NCI-H526 (cell line): Measurements from ENCODE around the gene RNF19B.
"Not testable (repeated sequence)": the region's sequence is repeated elsewhere in the genome, so short reads cannot be mapped to it uniquely, and the experiment has no call there.

ENCODE experiments used
- DNase-seq, 2 experiments: peaks; one replicate each; lab custom pipeline; 2025; lab: John Stamatoyannopoulos, UW

Gene RNF19B

DNA sequence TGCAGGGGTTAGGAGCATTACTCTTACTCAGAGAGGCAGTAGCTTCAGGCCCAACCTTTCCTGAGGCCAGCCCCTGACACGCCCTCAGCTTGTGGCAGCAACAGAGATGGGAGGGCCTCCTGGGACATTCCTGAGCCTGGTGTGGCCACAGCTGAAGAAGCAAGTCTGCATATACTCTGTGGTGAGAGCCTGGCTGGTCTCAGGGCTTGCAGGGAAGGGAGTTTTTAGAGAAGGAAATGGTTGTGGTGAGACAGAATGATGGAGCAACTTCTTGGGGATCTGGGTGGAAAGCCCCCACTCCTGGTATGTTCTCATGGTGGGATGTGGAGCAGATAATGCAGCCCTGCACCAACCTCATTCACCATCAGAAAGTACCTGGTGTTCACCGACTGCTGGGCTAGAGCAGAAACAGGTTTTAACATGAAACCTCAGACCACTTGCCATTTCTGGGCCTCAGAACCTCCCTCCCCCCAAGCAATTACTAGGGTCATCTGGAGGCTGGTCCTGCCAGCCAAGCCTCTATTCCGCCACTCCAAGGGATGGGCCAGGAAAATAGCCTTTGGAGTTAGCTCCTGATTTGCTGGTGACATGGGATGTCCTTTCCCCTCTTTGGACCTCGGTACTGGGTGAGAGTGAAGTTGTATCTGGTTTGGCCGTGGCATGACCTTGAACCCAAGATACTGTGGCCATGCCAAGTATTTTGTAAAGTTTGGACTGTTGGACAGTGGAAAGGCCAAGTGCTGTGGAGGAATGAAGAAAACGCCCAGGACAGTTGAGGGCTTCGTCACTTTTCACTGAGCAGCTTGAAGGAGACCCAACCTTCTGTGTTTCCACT is 28.1 kb upstream of the RNF19B start:
- peak; percentile 25 to 57 for DNase-seq

DNA sequence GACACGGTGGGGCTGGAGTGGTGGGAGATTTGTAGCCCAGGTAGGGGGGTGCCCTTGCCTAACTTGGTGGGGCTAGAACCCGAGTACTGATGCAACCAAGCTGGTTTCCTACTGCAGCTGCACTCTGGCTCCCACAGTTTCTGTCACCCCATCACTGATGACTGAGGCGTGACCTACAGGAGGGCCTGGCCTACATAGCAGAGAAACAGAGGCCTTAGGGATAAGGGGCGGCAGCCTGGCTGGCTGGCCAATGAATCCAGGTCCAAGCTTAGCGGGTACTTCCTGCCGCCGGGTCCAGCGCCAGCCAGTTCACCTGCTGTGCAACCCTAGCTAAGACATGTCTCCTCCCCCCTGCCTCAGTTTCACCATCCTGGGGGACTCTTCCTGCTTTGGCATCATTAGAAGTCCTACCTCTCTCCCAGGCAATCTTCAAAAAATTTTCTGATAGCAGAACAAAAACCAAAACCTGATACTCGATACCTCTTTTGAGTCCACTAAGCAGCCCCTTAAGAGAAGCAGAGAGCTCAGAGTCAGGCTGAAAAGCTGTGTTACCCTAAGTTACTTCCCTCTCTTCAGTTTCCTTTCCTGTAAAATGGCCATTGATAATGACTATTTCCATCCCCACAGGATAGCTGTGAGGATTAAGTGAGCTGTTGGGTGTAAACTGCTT is 27.3 kb upstream of the RNF19B start:
- no peak for DNase-seq

DNA sequence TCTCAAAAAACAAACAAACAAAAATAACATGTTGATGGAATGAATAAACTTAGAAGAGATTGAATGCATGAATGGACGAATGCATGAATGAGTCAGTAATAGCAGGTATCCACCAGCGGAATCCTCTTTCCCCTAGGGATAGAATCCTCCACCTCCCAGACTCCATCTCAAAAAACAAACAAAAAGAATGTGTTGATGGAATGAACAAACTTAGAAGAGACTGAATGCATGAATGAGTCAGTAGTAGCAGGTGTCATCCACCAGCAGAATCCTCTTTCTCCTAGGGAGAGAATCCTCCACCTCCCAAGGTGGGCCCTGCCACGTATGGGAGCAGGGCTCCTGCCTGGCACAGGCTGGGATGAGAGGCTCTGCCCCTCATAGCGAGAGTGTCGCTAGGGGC is 26.8 kb upstream of the RNF19B start:
- DNase-seq = no peak

DNA sequence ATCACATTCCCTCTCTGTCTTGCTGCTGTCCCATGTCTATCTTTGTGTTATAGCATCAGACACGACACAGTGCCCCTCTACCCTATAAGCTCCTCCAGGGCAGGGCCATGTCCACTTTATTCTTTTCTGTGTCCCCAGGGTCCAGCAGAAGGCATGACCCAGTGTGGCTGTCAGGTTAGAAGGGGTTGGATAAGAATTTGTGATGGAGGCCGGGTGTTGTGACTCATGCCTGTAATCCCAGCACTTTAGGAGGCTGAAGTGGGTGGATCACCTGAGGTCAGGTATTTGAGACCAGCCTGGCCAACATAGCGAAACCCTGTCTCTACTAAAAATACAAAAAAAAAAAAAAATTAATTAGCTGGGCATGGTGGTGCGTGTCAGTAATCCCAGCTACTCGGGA is 26.3 kb upstream of the RNF19B start:
- DNase-seq = no peak

DNA sequence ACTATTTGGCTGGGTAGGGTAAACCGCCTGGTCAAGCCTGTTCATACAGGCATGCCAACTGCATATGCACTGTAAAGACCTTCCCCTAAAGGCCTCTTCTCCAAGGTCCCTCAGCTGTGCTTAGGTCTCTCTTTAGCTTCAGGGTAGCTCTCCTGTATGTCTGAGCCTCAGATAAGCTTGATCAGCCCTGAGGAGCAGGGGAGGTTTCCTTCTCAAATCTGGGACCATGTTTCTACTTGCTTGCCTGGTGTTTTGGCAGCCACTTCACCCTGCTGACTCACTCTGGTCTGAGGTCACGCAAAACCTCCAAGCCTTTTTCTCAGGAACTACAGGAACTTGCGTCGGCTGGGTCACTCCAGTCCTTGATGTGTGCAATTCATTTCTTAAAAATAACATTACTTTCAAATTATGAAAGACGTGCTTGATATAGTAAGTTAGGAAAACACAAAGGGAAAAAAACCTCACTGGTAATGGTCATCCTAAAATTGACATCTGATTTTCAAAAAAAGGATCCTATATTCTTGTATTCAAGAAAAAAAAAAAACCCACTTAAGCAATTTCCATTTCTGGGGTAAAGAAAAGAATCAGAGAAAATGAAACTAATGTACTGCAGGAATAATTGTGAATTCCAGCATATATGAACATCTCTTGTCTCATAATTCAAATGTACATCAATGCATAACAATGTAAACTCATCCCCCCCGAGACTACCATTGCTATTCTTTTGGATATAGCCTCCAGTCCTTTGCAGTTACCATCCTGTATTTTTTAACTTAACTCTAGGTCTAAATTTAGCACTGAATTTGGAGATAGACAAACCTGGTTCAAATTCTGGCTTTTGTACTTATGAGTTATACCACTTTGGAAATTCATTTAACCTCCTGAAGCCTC is 24.8 kb upstream of the RNF19B start:
- DNase-seq = no peak

DNA sequence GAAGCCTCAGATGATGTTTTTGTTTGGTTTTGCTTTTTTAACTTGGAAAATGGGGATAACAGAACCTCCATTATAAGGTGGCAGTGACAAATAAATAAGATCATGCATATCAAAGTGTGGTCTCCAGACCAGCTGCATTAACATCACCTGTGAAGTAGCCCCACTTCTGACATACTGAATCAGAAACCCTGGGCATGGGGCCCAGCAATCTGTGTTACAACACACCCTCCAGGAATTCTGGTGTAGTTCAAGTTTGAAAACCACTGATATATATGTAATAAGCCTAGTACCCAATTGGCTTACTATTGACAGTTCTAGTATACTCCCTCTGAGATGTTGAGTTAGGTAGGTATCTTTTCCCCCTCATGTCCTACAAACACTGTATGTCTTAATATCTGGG is 24.1 kb upstream of the RNF19B start:
- DNase-seq = no peak

DNA sequence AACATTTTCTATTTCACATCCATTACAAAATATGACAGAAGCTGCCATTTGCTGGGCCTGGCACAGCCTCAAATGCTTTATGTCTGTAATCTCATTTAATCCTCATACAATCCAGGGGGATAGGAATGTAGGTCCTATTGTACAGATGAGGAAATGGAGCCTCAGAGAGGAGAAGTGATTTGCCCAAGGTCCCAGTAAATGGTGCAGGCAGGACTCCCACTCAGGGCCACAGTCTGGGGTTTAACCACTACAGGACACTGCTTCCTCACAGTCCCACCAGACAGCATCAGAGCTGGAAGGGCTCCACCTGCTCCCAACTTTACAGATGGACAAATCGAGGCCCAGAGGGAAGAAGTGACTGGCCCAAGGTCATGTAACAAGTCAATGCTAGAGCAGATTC is 20.6 kb upstream of the RNF19B start:
- DNase-seq = no peak

DNA sequence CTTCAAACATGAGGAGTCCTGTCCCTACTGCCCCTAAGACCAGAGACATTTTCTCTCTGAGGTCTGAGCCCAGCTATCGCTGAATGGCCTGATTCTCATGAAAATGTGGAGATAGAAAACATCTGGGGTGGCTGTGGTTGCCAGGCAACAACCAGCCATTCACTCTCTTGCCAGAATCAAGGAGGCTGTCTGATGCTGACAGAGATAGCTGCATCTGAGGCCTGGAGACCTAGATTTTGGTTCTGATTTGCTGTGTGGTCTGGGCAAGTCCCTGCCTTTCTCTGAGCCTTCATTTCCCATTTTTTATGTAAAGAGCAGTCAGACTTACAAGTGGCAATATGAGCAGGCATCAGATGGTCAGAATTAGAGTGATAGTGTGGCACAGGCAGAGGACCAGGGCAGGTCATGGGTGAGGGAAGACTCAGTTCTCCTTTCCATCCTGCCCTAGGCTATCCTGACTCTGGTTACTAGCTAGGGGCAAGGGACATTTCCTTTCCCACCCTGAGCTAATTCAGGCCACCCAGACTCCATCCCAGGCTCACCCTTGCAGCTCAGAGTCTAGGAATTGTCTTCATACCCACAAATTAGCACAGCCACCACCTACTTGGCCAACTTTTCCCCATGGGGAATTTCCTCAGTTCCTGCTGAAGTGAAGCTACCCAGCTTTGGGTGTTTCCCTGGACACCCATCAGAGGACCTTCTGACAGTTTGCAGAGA is 20.0 kb upstream of the RNF19B start:
- DNase-seq = no peak

DNA sequence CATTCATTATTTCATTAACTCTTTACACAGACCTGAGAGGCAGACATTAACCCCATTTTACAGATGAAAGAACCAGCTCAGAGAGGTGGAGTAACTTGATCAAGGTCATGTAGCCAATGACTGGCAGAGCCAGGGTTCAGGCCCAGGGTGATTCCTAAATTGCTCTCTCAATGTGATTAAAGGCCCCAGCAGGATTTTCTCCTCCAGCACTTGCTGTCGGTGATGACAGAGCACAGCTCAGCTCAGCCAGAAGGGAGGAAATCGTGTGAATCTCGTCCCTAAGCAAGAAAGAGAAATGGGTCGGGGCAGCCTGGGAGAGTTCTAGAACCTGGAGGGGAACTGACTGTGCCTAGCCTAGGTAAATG is 19.5 kb upstream of the RNF19B start:
- no peak for DNase-seq

DNA sequence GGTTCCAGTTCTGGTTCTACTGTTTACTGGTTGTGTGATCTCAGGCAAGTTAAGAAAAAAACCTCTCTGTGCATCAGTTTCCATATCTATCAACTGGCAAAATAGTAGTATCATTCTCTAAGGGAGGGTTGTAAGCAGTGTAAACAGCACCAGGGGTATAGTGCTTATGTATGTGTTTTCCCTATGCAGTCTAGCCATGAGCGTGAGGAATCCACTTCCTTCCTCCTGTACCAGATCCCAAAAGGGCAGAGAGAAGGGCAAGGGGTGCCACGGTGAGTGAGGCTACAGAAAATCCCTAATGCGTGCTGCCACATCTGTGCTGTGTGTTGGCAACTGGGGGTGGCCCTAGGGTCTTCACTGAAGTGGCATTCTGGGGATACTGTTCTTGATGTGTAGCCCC is 18.4 kb upstream of the RNF19B start:
- DNase-seq = no peak

DNA sequence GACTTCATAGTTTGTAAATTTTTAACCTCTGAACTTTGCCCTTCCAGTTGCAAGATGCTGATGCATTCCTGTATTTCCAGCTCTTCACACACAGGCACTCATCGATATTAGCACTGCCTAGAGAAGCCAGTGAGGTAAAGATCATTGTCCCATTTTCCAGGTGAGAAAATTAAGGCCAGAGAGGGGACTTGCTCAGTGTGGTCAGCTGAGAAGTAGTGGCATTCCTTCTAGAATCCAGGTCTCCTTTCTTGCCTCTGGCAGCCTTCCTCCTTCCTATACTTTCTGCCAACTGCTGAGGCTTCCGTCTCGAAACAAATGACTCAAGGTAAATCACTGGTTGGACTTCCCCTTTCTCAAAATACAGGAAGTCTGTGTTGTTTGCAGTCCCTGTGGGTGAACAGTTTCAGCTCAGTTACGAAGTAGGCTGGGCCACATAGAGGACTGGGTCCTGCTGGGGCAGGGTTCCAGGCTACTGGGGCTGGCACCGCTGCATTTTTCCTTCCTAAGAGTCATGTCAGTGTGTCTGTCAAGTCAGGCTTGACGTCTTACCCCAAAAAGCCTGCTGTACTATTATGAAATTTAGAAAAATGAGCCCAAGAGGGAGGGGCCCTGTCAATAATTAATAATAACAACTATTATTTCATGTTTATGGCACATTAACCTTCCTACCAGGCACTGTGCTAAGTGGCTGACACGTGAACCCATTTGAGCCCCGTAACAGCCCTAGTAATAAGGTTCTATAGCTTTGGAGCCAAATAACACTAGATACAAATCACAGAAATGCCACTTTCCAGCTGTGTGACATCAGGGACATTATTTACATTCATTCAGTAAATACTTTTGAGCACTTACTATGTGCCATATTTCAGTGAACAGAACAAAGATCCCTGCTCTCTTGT is 16.6 kb upstream of the RNF19B start:
- no peak for DNase-seq

DNA sequence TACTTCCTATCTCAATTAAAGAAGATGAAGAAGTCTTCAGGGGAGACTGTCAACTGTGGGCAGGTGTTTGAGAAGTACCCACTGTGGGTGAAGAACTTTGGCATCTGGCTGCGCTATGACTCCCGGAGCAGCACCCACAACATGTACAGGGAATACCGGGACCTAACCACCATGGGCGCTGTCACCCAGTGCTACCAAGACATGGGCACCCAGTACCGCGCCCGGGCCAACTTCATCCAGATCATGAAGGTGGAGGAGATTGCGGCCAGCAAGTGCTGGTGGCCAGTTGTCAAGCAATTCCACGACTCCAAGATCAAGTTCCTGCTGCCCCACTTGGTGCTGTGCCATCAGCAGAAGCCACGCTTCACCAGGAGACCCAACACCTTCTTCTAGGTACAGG is 15.5 kb upstream of the RNF19B start:
- no peak for DNase-seq

DNA sequence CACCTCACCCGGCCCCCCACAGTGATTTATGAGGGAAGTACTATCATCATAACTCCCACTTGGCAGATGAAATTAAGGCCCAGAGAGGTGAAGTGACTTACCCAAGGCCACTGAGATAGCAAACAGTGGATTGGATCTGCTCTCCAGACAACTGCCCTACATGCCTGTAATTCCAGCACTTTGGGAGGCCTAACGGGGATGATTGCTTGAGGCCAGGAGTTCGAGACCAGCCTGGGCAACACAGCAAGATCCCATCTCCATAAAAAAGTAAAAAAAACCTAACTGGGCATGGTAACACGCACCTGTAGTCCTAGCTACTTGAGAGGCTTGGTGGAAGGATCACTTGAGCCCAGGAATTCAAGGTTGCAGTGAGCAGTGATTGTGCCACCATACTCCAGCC is 14.2 kb upstream of the RNF19B start:
- no peak for DNase-seq

DNA sequence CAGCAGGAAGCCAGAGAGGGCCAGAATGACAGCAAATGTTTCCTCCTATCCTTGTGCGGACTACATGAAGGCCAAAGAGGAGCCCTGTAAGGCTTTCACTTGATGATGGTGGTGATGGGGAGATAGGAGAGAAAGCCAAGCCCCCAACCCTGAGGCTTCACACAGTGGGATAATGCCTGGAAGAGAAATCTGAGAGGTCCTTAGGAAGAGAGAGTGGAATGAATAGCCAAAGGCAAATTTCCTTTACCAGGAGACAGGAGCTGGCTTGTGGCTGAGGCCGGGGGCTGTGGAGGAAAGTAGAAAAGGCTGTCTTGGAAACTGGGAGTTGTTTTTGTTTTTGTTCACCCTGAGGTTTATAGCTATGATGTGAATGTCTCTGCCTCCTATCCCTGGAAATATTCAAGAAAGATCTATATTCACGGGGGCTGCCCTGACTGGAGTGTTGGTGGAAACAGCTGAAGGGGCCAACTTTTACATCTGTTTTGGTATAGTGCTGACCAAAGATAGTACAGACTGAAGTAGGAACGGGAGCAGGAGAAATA is 13.0 kb upstream of the RNF19B start:
- DNase-seq = no peak

DNA sequence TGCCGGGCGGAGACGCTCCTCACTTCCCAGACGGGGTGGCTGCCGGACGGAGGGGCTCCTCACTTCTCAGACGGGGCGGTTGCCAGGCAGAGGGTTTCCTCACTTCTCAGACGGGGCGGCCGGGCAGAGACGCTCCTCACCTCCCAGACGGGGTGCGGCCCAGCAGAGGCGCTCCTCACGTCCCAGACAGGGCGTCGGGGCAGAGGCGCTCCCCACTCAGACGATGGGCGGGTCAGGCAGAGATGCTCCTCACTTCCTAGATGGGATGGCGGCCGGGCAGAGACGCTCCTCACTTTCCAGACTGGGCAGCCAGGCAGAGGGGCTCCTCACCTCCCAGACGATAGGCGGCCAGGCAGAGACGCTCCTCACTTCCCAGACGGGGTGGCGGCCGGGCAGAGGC is 10.4 kb upstream of the RNF19B start:
- DNase-seq = not testable (repeated sequence)

DNA sequence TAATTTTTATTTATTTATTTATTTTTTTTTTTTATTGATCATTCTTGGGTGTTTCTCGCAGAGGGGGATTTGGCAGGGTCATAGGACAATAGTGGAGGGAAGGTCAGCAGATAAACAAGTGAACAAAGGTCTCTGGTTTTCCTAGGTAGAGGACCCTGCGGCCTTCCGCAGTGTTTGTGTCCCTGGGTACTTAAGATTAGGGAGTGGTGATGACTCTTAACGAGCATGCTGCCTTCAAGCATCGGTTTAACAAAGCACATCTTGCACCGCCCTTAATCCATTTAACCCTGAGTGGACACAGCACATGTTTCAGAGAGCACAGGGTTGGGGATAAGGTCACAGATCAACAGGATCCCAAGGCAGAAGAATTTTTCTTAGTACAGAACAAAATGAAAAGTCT is 8.8 kb upstream of the RNF19B start:
- not testable (repeated sequence) for DNase-seq

DNA sequence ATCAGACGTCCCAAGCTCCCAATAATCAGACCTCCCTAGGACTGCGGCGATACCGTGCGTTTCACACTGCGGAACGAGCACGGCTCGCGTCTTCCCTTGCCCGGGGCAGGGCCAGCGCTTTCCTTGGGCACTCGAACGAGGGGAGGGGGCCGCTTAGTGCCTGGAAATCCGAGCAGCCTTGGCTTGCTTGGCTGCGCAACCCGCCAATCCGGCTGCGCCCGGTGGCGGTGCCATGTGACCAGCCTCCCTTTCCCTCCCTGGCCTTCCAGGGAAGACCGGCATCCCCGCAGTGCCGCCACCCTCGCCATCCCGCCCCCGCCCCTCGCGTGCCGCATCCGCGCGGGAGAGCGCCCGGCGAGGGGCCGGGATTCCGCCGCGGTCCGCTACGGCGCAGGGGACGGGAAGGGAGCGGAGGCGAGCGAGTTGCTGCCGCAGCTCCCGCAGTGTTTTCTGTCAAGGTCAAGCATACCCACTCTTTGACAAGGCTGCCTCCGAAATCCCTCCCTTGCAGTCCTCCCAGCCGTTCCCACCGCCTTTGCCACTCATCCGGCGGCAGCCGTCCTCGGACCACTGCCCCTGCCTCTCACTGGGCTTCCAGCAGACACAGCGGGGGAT is 8.3 kb upstream of the RNF19B start:
- DNase-seq = peak; percentile 35 to 91

DNA sequence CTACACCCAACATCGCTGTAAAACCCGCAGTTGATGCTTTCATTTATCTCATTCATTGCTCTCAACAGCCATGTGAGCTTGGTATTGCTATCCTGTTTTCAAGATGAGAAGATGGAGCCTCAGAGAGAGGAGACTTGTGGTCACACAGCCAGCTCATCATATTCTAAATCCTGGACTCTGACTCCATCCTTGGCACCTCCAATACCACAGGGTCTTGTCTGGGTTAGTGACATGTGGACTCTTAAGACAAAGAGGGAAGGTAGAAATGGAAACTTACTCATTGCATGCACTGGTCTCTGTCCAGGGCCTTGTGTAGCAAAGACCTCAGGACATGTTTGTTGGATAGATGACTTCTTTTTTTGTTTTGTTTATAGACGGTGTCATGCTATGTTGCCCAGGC is 7.0 kb upstream of the RNF19B start:
- no peak for DNase-seq

DNA sequence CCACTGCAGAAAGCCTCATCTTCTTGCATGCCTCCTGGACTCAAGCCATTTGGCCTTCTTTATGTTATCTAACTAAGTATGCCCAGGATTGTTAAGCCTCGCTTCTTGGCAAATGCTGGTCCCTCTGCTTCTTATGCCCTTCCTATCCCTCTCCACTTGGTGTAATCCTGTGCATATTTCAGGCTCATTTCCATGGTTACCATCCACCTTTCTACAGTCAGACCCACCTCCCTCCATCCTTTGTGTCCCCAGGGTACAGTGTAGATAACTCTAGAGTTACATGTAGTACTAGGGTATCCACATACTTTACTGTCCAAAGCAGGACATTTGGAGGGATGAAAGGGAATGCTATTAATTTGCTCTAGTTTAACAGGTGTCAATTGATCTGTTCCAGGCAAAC is 6.5 kb upstream of the RNF19B start:
- no peak for DNase-seq

DNA sequence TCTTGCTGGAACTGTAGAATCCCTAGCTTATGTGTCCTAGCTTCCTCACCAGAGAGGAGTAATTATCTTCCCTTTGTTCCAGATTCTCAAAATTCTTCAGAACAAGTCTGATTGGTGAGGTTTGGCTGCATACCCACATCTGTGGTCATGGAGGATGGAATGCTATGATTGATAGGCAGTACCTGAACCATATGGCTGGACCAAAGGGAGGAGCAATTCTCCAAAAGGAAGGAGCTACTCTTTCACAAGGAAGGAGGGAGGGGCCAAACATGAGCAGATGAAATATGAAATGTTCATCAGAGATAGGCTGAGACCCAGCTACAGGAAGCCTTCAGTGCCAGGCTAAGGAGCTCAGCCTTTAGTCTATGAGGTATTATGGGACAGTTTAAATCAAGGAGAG is 5.0 kb upstream of the RNF19B start:
- DNase-seq = no peak
